Measurements from ENCODE around the gene CUZD1. TPM values are rescaled to one million over a fixed set of nuclear protein-coding genes. Genes with fewer than 3 reads are reported as not detected.

CUZD1 gene
- total and polyA plus RNA-seq, 2 donors (not counting 1 experiment from before 2014, with no cell fraction given) = 0.50 to 0.53 TPM

GRCh38 chr10:122838880-122839279 lies 6.8 kb downstream of the CUZD1 start:
- Histone ChIP-seq H3K36me3 (ENCODE audit: control insufficient read depth, insufficient read depth, low read length) (no peaks in the 10 kb centered on the region), H3K4me3 (replicated peaks in 1 of 4; ENCODE audit: control extremely low read depth in 1 of 4, insufficient read depth in 1 of 4, low read depth in 3 of 4, low read length in 4 of 4) (no peak overlapping the region), H3K27me3 (ENCODE audit: control insufficient read depth, insufficient read depth, low read length) (no peaks in the 10 kb centered on the region), H3K4me2 (ENCODE audit: extremely low read depth, insufficient read depth, low read length) (no peak overlapping the region), H3K4me1 (ENCODE audit: control insufficient read depth, extremely low read depth, insufficient read depth, low read length) (no peaks in the 10 kb centered on the region), H4K20me1 (ENCODE audit: control insufficient read depth, extremely low read depth, insufficient read depth, low read length) (no peaks in the 10 kb centered on the region), H3K9me3 (ENCODE audit: control insufficient read depth, insufficient read depth, low read depth, low read length) (no peaks in the 10 kb centered on the region), H3K9ac (ENCODE audit: insufficient read depth, low read length) (no peak overlapping the region), H2AFZ (ENCODE audit: low read length) (no peak overlapping the region), H3K79me2 (ENCODE audit: control insufficient read depth, insufficient read depth, low read length) (no peaks in the 10 kb centered on the region), H3K27ac (ENCODE audit: insufficient read depth, low read length) (no peak overlapping the region)
- TF ChIP-seq, protein P1, sequence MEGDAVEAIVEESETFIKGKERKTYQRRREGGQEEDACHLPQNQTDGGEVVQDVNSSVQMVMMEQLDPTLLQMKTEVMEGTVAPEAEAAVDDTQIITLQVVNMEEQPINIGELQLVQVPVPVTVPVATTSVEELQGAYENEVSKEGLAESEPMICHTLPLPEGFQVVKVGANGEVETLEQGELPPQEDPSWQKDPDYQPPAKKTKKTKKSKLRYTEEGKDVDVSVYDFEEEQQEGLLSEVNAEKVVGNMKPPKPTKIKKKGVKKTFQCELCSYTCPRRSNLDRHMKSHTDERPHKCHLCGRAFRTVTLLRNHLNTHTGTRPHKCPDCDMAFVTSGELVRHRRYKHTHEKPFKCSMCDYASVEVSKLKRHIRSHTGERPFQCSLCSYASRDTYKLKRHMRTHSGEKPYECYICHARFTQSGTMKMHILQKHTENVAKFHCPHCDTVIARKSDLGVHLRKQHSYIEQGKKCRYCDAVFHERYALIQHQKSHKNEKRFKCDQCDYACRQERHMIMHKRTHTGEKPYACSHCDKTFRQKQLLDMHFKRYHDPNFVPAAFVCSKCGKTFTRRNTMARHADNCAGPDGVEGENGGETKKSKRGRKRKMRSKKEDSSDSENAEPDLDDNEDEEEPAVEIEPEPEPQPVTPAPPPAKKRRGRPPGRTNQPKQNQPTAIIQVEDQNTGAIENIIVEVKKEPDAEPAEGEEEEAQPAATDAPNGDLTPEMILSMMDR (conservative IDR thresholded peaks at IDR 0.05 in 1 of 2, IDR thresholded peaks at IDR 0.05 in 1 of 2; ENCODE audit: low read depth in 1 of 2, low read length in 2 of 2) = no peak
- no peak for TF ChIP-seq EZH2 (IDR thresholded peaks at IDR 0.05; ENCODE audit: low read length, missing control alignments)
- no peak for DNase-seq (ENCODE audit: low read depth in 2 of 2)

GRCh38 chr10:122835908-122836307 lies 9.7 kb downstream of the CUZD1 start:
- Histone ChIP-seq H3K9ac (ENCODE audit: insufficient read depth, low read length) (no peak overlapping the region), H3K27me3 (ENCODE audit: control insufficient read depth, insufficient read depth, low read length) (no peaks in the 10 kb centered on the region), H3K4me2 (ENCODE audit: extremely low read depth, insufficient read depth, low read length) (no peak overlapping the region), H3K27ac (ENCODE audit: insufficient read depth, low read length) (no peak overlapping the region), H3K79me2 (ENCODE audit: control insufficient read depth, insufficient read depth, low read length) (no peaks in the 10 kb centered on the region), H3K4me1 (ENCODE audit: control insufficient read depth, extremely low read depth, insufficient read depth, low read length) (no peaks in the 10 kb centered on the region), H3K4me3 (replicated peaks in 1 of 4; ENCODE audit: control extremely low read depth in 1 of 4, insufficient read depth in 1 of 4, low read depth in 3 of 4, low read length in 4 of 4) (no peak overlapping the region), H4K20me1 (ENCODE audit: control insufficient read depth, extremely low read depth, insufficient read depth, low read length) (no peaks in the 10 kb centered on the region), H2AFZ (ENCODE audit: low read length) (no peak overlapping the region), H3K36me3 (ENCODE audit: control insufficient read depth, insufficient read depth, low read length) (no peaks in the 10 kb centered on the region), H3K9me3 (ENCODE audit: control insufficient read depth, insufficient read depth, low read depth, low read length) (no peaks in the 10 kb centered on the region)
- no peak for DNase-seq (ENCODE audit: low read depth in 2 of 2)
- TF ChIP-seq, protein P1 (conservative IDR thresholded peaks at IDR 0.05 in 1 of 2, IDR thresholded peaks at IDR 0.05 in 1 of 2; ENCODE audit: low read depth in 1 of 2, low read length in 2 of 2) = no peak
- TF ChIP-seq EZH2 (IDR thresholded peaks at IDR 0.05; ENCODE audit: low read length, missing control alignments) = no peak

- no peaks in the 10 kb centered on the region for H3K79me2 ChIP-seq (ENCODE audit: control insufficient read depth, insufficient read depth, low read length)
- H3K9ac ChIP-seq (ENCODE audit: insufficient read depth, low read length) = no peak overlapping the region
- H2AFZ ChIP-seq (ENCODE audit: low read length) = no peak overlapping the region
- no peaks in the 10 kb centered on the region for H3K27me3 ChIP-seq (ENCODE audit: control insufficient read depth, insufficient read depth, low read length)
- no peaks in the 10 kb centered on the region for H3K9me3 ChIP-seq (ENCODE audit: control insufficient read depth, insufficient read depth, low read depth, low read length)
- DNase-seq (ENCODE audit: low read depth in 2 of 2) = no peak
- H4K20me1 ChIP-seq (ENCODE audit: control insufficient read depth, extremely low read depth, insufficient read depth, low read length) = no peaks in the 10 kb centered on the region
- no peaks in the 10 kb centered on the region for H3K36me3 ChIP-seq (ENCODE audit: control insufficient read depth, insufficient read depth, low read length)
- no peaks in the 10 kb centered on the region for H3K4me1 ChIP-seq (ENCODE audit: control insufficient read depth, extremely low read depth, insufficient read depth, low read length)
- no peak overlapping the region for H3K27ac ChIP-seq (ENCODE audit: insufficient read depth, low read length)
- H3K4me3 ChIP-seq (replicated peaks in 1 of 4; ENCODE audit: control extremely low read depth in 1 of 4, insufficient read depth in 1 of 4, low read depth in 3 of 4, low read length in 4 of 4) = no peak overlapping the region
- H3K4me2 ChIP-seq (ENCODE audit: extremely low read depth, insufficient read depth, low read length) = no peak overlapping the region
- TF ChIP-seq, protein P1 (conservative IDR thresholded peaks at IDR 0.05 in 1 of 2, IDR thresholded peaks at IDR 0.05 in 1 of 2; ENCODE audit: low read depth in 1 of 2, low read length in 2 of 2) = no peak
- TF ChIP-seq EZH2 (IDR thresholded peaks at IDR 0.05; ENCODE audit: low read length, missing control alignments) = no peak
These were observed 14.7 kb downstream of the CUZD1 start for GRCh38 chr10:122830965-122831353.

Measured in fibroblast of lung (primary cell).